ENCODE data around the gene TRIM52.

The TRIM52 gene

GRCh38 chr5:181230551-181230950 is 30.4 kb downstream of the TRIM52 start:
- no peak for DNase-seq
- no peak overlapping the region for H2AFZ ChIP-seq (ENCODE audit: insufficient read depth, low read length, poor library complexity)
- no peaks in the 10 kb centered on the region for H3K27me3 ChIP-seq (ENCODE audit: insufficient read depth, low read length)
- H3K4ac ChIP-seq (ENCODE audit: low read depth, low read length) = no peak overlapping the region
- no peak overlapping the region for H4K8ac ChIP-seq (ENCODE audit: low read depth, low read length)
- no peak overlapping the region for H2BK120ac ChIP-seq (ENCODE audit: insufficient read depth, low read length, poor library complexity)
- H2BK12ac ChIP-seq (ENCODE audit: low read length) = no peak overlapping the region
- no peak overlapping the region for H4K12ac ChIP-seq (ENCODE audit: low read depth, low read length)
- H3K23ac ChIP-seq (ENCODE audit: low read length) = no peak overlapping the region
- no peaks in the 10 kb centered on the region for H3K79me2 ChIP-seq (ENCODE audit: control insufficient read depth, insufficient read depth, low read length, poor library complexity)
- no peak overlapping the region for H2BK5ac ChIP-seq (ENCODE audit: low read depth, low read length, poor library complexity)
- H3K18ac ChIP-seq (ENCODE audit: low read length) = no peak overlapping the region
- H3K79me1 ChIP-seq (ENCODE audit: low read length) = no peaks in the 10 kb centered on the region
- H4K91ac ChIP-seq (ENCODE audit: low read depth, low read length) = no peak overlapping the region
- no peak overlapping the region for H3K4me2 ChIP-seq (ENCODE audit: low read length)
- WGBS (ENCODE audit: extremely low coverage, insufficient coverage, insufficient read length) = no CpG with 5 or more reads among the region's 6 CpGs
- H3K36me3 ChIP-seq (ENCODE audit: control insufficient read depth in 1 of 2, insufficient read depth in 2 of 2, low read length in 2 of 2) = peaks cover 36 to 57% of the 10 kb centered on the region in 2 experiments
- no peak overlapping the region for H3K4me3 ChIP-seq (ENCODE audit: low read depth, low read length)
- H3K9ac ChIP-seq (ENCODE audit: low read length) = no peak overlapping the region
- H3K4me1 ChIP-seq (ENCODE audit: control insufficient read depth in 1 of 2, insufficient read depth in 2 of 2, low read length in 2 of 2) = no peaks in the 10 kb centered on the region
- H3K9me3 ChIP-seq (ENCODE audit: insufficient read depth, low read depth, low read length) = no peaks in the 10 kb centered on the region
- H2AK5ac ChIP-seq (ENCODE audit: low read length) = no peak overlapping the region
- H3K27ac ChIP-seq (ENCODE audit: low read depth, low read length) = no peak overlapping the region
- H3K14ac ChIP-seq (ENCODE audit: low read length) = no peak overlapping the region

- H4K8ac ChIP-seq (ENCODE audit: low read depth, low read length) = no peak overlapping the region
- no peak overlapping the region for H2AFZ ChIP-seq (ENCODE audit: insufficient read depth, low read length, poor library complexity)
- DNase-seq = no peak
- H4K91ac ChIP-seq (ENCODE audit: low read depth, low read length) = no peak overlapping the region
- no peak overlapping the region for H2BK12ac ChIP-seq (ENCODE audit: low read length)
- no peaks in the 10 kb centered on the region for H3K9me3 ChIP-seq (ENCODE audit: insufficient read depth, low read depth, low read length)
- WGBS (ENCODE audit: extremely low coverage, insufficient coverage, insufficient read length) = no CpG with 5 or more reads among the region's 13 CpGs
- no peak overlapping the region for H3K27ac ChIP-seq (ENCODE audit: low read depth, low read length)
- H3K79me1 ChIP-seq (ENCODE audit: low read length) = no peaks in the 10 kb centered on the region
- no peaks in the 10 kb centered on the region for H3K79me2 ChIP-seq (ENCODE audit: control insufficient read depth, insufficient read depth, low read length, poor library complexity)
- H2BK5ac ChIP-seq (ENCODE audit: low read depth, low read length, poor library complexity) = no peak overlapping the region
- H3K36me3 ChIP-seq (ENCODE audit: control insufficient read depth in 1 of 2, insufficient read depth in 2 of 2, low read length in 2 of 2) = peaks cover 33 to 55% of the 10 kb centered on the region in 2 experiments
- no peak overlapping the region for H4K12ac ChIP-seq (ENCODE audit: low read depth, low read length)
- H3K23ac ChIP-seq (ENCODE audit: low read length) = no peak overlapping the region
- no peaks in the 10 kb centered on the region for H3K27me3 ChIP-seq (ENCODE audit: insufficient read depth, low read length)
- no peak overlapping the region for H3K9ac ChIP-seq (ENCODE audit: low read length)
- no peak overlapping the region for H3K4me2 ChIP-seq (ENCODE audit: low read length)
- no peak overlapping the region for H3K18ac ChIP-seq (ENCODE audit: low read length)
- no peak overlapping the region for H2AK5ac ChIP-seq (ENCODE audit: low read length)
- no peak overlapping the region for H3K4me3 ChIP-seq (ENCODE audit: low read depth, low read length)
- H3K4me1 ChIP-seq (ENCODE audit: control insufficient read depth in 1 of 2, insufficient read depth in 2 of 2, low read length in 2 of 2) = no peaks in the 10 kb centered on the region
- no peak overlapping the region for H3K14ac ChIP-seq (ENCODE audit: low read length)
- H3K4ac ChIP-seq (ENCODE audit: low read depth, low read length) = no peak overlapping the region
- H2BK120ac ChIP-seq (ENCODE audit: insufficient read depth, low read length, poor library complexity) = no peak overlapping the region
Measured at GRCh38 chr5:181229996-181230395, 30.9 kb downstream of the TRIM52 start.

- peak overlapping the region; percentile 9 for H4K12ac ChIP-seq (ENCODE audit: low read depth, low read length)
- H3K27ac ChIP-seq (ENCODE audit: low read depth, low read length) = no peak overlapping the region
- H2AK5ac ChIP-seq (ENCODE audit: low read length) = peak overlapping the region; percentile 0
- H3K79me1 ChIP-seq (ENCODE audit: low read length) = peaks cover 8% of the 10 kb centered on the region
- peak overlapping the region; percentile 0 for H2BK120ac ChIP-seq (ENCODE audit: insufficient read depth, low read length, poor library complexity)
- peaks cover 4% of the 10 kb centered on the region for H3K79me2 ChIP-seq (ENCODE audit: control insufficient read depth, insufficient read depth, low read length, poor library complexity)
- no peak overlapping the region for H2BK12ac ChIP-seq (ENCODE audit: low read length)
- H3K9me3 ChIP-seq (ENCODE audit: insufficient read depth, low read depth, low read length) = peaks cover under 1% of the 10 kb centered on the region
- peak overlapping the region; percentile 32 for H3K14ac ChIP-seq (ENCODE audit: low read length)
- H3K4me3 ChIP-seq (ENCODE audit: low read depth, low read length) = peak overlapping the region; percentile 85
- no peak overlapping the region for H2BK5ac ChIP-seq (ENCODE audit: low read depth, low read length, poor library complexity)
- peak overlapping the region; percentile 0 for H3K4ac ChIP-seq (ENCODE audit: low read depth, low read length)
- H3K27me3 ChIP-seq (ENCODE audit: insufficient read depth, low read length) = no peaks in the 10 kb centered on the region
- peak overlapping the region; percentile 82 for H3K4me2 ChIP-seq (ENCODE audit: low read length)
- H3K23ac ChIP-seq (ENCODE audit: low read length) = no peak overlapping the region
- no peak for DNase-seq
- H2AFZ ChIP-seq (ENCODE audit: insufficient read depth, low read length, poor library complexity) = peak overlapping the region; percentile 1
- peak overlapping the region; percentile 84 for H4K8ac ChIP-seq (ENCODE audit: low read depth, low read length)
- H3K18ac ChIP-seq (ENCODE audit: low read length) = peak overlapping the region; percentile 5
- H3K36me3 ChIP-seq (ENCODE audit: control insufficient read depth in 1 of 2, insufficient read depth in 2 of 2, low read length in 2 of 2) = peaks cover 1 to 13% of the 10 kb centered on the region in 2 experiments
- H4K91ac ChIP-seq (ENCODE audit: low read depth, low read length) = peak overlapping the region; percentile 77
- H3K4me1 ChIP-seq (ENCODE audit: control insufficient read depth in 1 of 2, insufficient read depth in 2 of 2, low read length in 2 of 2) = peaks cover 10 to 12% of the 10 kb centered on the region in 2 experiments
- H3K9ac ChIP-seq (ENCODE audit: low read length) = peak overlapping the region; percentile 23
- WGBS (ENCODE audit: extremely low coverage, insufficient coverage, insufficient read length) = no CpG with 5 or more reads among the region's 22 CpGs
Measured at GRCh38 chr5:181224390-181225229, 36.3 kb downstream of the TRIM52 start.

GRCh38 chr5:181223729-181224389 is 37.1 kb downstream of the TRIM52 start:
- H3K4me1 ChIP-seq (ENCODE audit: control insufficient read depth in 1 of 2, insufficient read depth in 2 of 2, low read length in 2 of 2) = peaks cover 10 to 12% of the 10 kb centered on the region in 2 experiments
- no peak overlapping the region for H2BK12ac ChIP-seq (ENCODE audit: low read length)
- peak overlapping the region; percentile 50 for H2BK5ac ChIP-seq (ENCODE audit: low read depth, low read length, poor library complexity)
- peak overlapping the region; percentile 44 for H2BK120ac ChIP-seq (ENCODE audit: insufficient read depth, low read length, poor library complexity)
- H3K9me3 ChIP-seq (ENCODE audit: insufficient read depth, low read depth, low read length) = peaks cover 2% of the 10 kb centered on the region
- H3K79me1 ChIP-seq (ENCODE audit: low read length) = peaks cover 8% of the 10 kb centered on the region
- H3K9ac ChIP-seq (ENCODE audit: low read length) = peak overlapping the region; percentile 84
- H2AFZ ChIP-seq (ENCODE audit: insufficient read depth, low read length, poor library complexity) = peak overlapping the region; percentile 1
- peak overlapping the region; percentile 32 for H3K14ac ChIP-seq (ENCODE audit: low read length)
- H3K18ac ChIP-seq (ENCODE audit: low read length) = peak overlapping the region; percentile 5
- no peaks in the 10 kb centered on the region for H3K27me3 ChIP-seq (ENCODE audit: insufficient read depth, low read length)
- peak overlapping the region; percentile 0 for H2AK5ac ChIP-seq (ENCODE audit: low read length)
- H3K4me2 ChIP-seq (ENCODE audit: low read length) = peak overlapping the region; percentile 82
- no peak overlapping the region for H3K23ac ChIP-seq (ENCODE audit: low read length)
- H3K27ac ChIP-seq (ENCODE audit: low read depth, low read length) = peak overlapping the region; percentile 63
- peak in 1 of 2 donors; percentile 14 for DNase-seq
- peak overlapping the region; percentile 77 for H4K91ac ChIP-seq (ENCODE audit: low read depth, low read length)
- H3K4ac ChIP-seq (ENCODE audit: low read depth, low read length) = peak overlapping the region; percentile 0
- H3K79me2 ChIP-seq (ENCODE audit: control insufficient read depth, insufficient read depth, low read length, poor library complexity) = peaks cover 4% of the 10 kb centered on the region
- peak overlapping the region; percentile 85 for H3K4me3 ChIP-seq (ENCODE audit: low read depth, low read length)
- peaks cover 1 to 10% of the 10 kb centered on the region in 2 experiments for H3K36me3 ChIP-seq (ENCODE audit: control insufficient read depth in 1 of 2, insufficient read depth in 2 of 2, low read length in 2 of 2)
- H4K8ac ChIP-seq (ENCODE audit: low read depth, low read length) = peak overlapping the region; percentile 84
- H4K12ac ChIP-seq (ENCODE audit: low read depth, low read length) = peak overlapping the region; percentile 68
- WGBS (ENCODE audit: extremely low coverage, insufficient coverage, insufficient read length) = no CpG with 5 or more reads among the region's 31 CpGs

Data from trophoblast cell (in vitro differentiated cells and primary cell).